RWPE2 (cell line): ENCODE results near the gene TRPC4.

ENCODE experiments used
- ATAC-seq: fragments of 200-7000 bp; cut with Tn5 transposase; 3 replicates; pipeline ENCODE4 v1.9.1; 2021; ENCODE audit warnings: low read depth
- DNase-seq: peaks from one replicate; pipeline ENCODE4 v3.0.0-alpha.2; 2020; ENCODE audit warnings: low spot score
- H3K27ac ChIP-seq: fragments of 450-650 bp; 2 replicates; pipeline ENCODE4 v1.5.1; 2017; ENCODE audit warnings: mild to moderate bottlenecking; ENCODE audit not compliant: poor library complexity, severe bottlenecking
- H3K27me3 ChIP-seq: fragments of 250-450 bp; sonication (Bioruptor Pico); 2 replicates; pipeline ENCODE4 v1.5.1; 2021; ENCODE audit warnings: mild to moderate bottlenecking, moderate library complexity; ENCODE audit not compliant: insufficient read depth, poor library complexity, severe bottlenecking
- H3K36me3 ChIP-seq: fragments of 250-450 bp; sonication (Bioruptor Pico); 2 replicates; pipeline ENCODE4 v1.5.1; 2020; ENCODE audit warnings: low read depth, mild to moderate bottlenecking, moderate library complexity
- H3K4me1 ChIP-seq: fragments of 250-450 bp; sonication (Bioruptor Pico); 2 replicates; pipeline ENCODE4 v1.5.1; 2021; ENCODE audit warnings: mild to moderate bottlenecking, moderate library complexity; ENCODE audit not compliant: insufficient read depth, poor library complexity, severe bottlenecking
- H3K4me3 ChIP-seq: fragments of 250-450 bp; sonication (Bioruptor Pico); 2 replicates; pipeline ENCODE4 v1.5.1; 2021; ENCODE audit warnings: mild to moderate bottlenecking, moderate library complexity; ENCODE audit not compliant: severe bottlenecking
- H3K9me3 ChIP-seq: fragments of 250-450 bp; sonication (Bioruptor Pico); 2 replicates; pipeline ENCODE4 v1.5.1; 2021; ENCODE audit warnings: mild to moderate bottlenecking, moderate library complexity; ENCODE audit not compliant: severe bottlenecking
- CTCF ChIP-seq: fragments of 450-650 bp; IDR thresholded peaks from one replicate; pipeline ENCODE4 v1.5.1; 2017; ENCODE audit warnings: mild to moderate bottlenecking, moderate library complexity; ENCODE audit not compliant: poor library complexity, severe bottlenecking

TRPC4 gene

GRCh38 chr13:37791699-37792098 is 77.9 kb downstream of the TRPC4 start:
- H3K4me1 ChIP-seq: no peaks in the 10 kb centered on the region
- ATAC-seq (no peak), DNase-seq (no peak)
- H3K9me3 ChIP-seq: no peaks in the 10 kb centered on the region
- no peaks in the 10 kb centered on the region for H3K27me3 ChIP-seq
- no peaks in the 10 kb centered on the region for H3K36me3 ChIP-seq
- H3K4me3 ChIP-seq: no peak overlapping the region
- H3K27ac ChIP-seq: no peak overlapping the region
- TF ChIP-seq CTCF: no peak

GRCh38 chr13:37788346-37788745 is 81.2 kb downstream of the TRPC4 start:
- no peak for TF ChIP-seq CTCF
- Histone ChIP-seq H3K36me3 (no peaks in the 10 kb centered on the region), H3K4me3 (no peak overlapping the region), H3K27ac (no peak overlapping the region), H3K4me1 (no peaks in the 10 kb centered on the region), H3K27me3 (no peaks in the 10 kb centered on the region), H3K9me3 (no peaks in the 10 kb centered on the region)
- ATAC-seq (no peak), DNase-seq (no peak)

- ATAC-seq: no peak
- DNase-seq: no peak
Observed at GRCh38 chr13:37777676-37778075, 91.9 kb downstream of the TRPC4 start.

DNA sequence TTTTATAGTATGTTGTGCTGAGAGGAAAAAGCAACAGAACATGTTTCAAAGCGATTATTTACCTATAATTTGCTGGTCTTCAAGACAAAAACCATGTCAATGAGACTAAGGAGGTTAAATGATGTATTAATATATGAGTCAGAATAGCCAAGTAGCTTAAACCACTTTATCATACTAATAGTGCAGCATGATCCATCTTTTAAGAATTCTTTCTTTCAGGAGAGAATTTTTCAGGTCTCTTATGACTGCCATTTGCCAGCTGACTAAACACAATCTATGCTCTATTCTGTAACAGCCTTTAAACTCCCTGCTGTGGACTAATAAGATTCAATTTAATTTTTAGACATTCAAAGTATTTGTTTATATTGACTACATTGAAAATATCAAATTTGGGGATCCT is 93.7 kb downstream of the TRPC4 start:
- Histone ChIP-seq H3K27me3 (no peaks in the 10 kb centered on the region), H3K4me3 (no peak overlapping the region), H3K9me3 (no peaks in the 10 kb centered on the region), H3K4me1 (no peaks in the 10 kb centered on the region), H3K27ac (no peak overlapping the region), H3K36me3 (no peaks in the 10 kb centered on the region)
- no peak for TF ChIP-seq CTCF
- ATAC-seq: no peak
- no peak for DNase-seq

More at GRCh38 chr13:37777676-37778075, 91.9 kb downstream of the TRPC4 start:
- Histone ChIP-seq H3K27me3 (no peaks in the 10 kb centered on the region), H3K4me1 (no peaks in the 10 kb centered on the region), H3K4me3 (no peak overlapping the region), H3K36me3 (no peaks in the 10 kb centered on the region), H3K9me3 (no peaks in the 10 kb centered on the region), H3K27ac (no peak overlapping the region)
- no peak for TF ChIP-seq CTCF

DNA sequence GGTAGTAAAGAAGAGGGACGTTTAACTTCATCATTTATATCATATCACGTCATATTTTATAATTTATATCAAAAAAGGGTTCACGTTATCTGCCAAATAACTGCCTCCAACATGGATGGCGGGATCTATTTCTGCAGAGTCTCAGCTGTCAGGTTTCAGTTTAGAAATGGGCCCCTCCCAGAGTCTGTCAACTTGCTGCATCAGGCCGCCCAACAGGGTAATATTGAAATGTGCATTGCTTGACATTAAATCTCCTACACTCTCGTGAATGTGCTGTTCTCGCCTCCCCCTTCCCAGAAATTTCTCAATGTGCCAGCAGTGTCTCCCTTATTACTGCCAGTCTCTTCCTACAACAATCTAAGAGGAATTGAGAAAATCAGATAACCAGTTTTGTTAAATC is 96.9 kb downstream of the TRPC4 start:
- Histone ChIP-seq H3K36me3 (no peaks in the 10 kb centered on the region), H3K4me3 (no peak overlapping the region), H3K4me1 (no peaks in the 10 kb centered on the region), H3K27me3 (no peaks in the 10 kb centered on the region), H3K27ac (no peak overlapping the region), H3K9me3 (no peaks in the 10 kb centered on the region)
- DNase-seq (no peak), ATAC-seq (no peak)
- TF ChIP-seq CTCF: no peak
